Liver (tissue), 9 donors: ENCODE data around the gene SEC31B. TPM values are rescaled to one million over a fixed set of nuclear protein-coding genes. Genes with fewer than 3 reads are reported as not detected.

Experiments
- DNase-seq: peaks from one replicate; pipeline ENCODE4 v3.0.0-alpha.2; 2017; ENCODE audit warnings: low spot score
- H3K27ac ChIP-seq, 2 donors: one replicate each; pipeline ENCODE4 v1.7.0; 2013; ENCODE audit warnings: inconsistent platforms in 2 of 2, low read length in 2 of 2, control low read depth in 1 of 2, low read depth in 1 of 2, mild to moderate bottlenecking in 1 of 2
- H3K27me3 ChIP-seq, 4 donors: one replicate each; pipeline versions ENCODE4 v1.6.1 to v1.7.0; 2013; ENCODE audit warnings: low read length in 3 of 4, inconsistent platforms in 1 of 4, mild to moderate bottlenecking in 1 of 4, moderate library complexity in 1 of 4; ENCODE audit not compliant: control insufficient read depth in 4 of 4, insufficient read depth in 4 of 4
- H3K36me3 ChIP-seq, 4 donors: one replicate each; pipeline versions ENCODE4 v1.6.1 to v1.7.0; 2013; ENCODE audit warnings: low read length in 3 of 4, mild to moderate bottlenecking in 3 of 4, low read depth in 1 of 4, moderate library complexity in 1 of 4; ENCODE audit not compliant: control insufficient read depth in 4 of 4, insufficient read depth in 3 of 4
- H3K4me1 ChIP-seq, 4 donors: one replicate each; pipeline versions ENCODE4 v1.6.1 to v1.7.0; 2013; ENCODE audit warnings: low read length in 3 of 4, mild to moderate bottlenecking in 3 of 4, moderate library complexity in 1 of 4; ENCODE audit not compliant: control insufficient read depth in 4 of 4, insufficient read depth in 4 of 4
- H3K4me3 ChIP-seq, 3 donors: one replicate each; pipeline versions ENCODE4 v1.6.1 to v1.7.0; 2013; ENCODE audit warnings: low read length in 3 of 3, control low read depth in 1 of 3, low read depth in 1 of 3, mild to moderate bottlenecking in 1 of 3
- H3K9ac ChIP-seq, 2 donors: one replicate each; pipeline ENCODE4 v1.7.0; 2013; ENCODE audit warnings: low read length in 2 of 2, mild to moderate bottlenecking in 2 of 2, moderate library complexity in 2 of 2, control low read depth in 1 of 2, low read depth in 1 of 2
- H3K9me3 ChIP-seq, 4 donors: one replicate each; pipeline versions ENCODE4 v1.6.1 to v1.7.0; 2013; ENCODE audit warnings: low read length in 3 of 4; ENCODE audit not compliant: control insufficient read depth in 4 of 4
- FOXA2 ChIP-seq: IDR thresholded peaks from 2 replicates; pipeline ENCODE4 v1.6.1; 2016; ENCODE audit warnings: antibody characterized with exemption
- GABPA ChIP-seq, 2 donors: IDR thresholded peaks in 1 of 2; conservative IDR thresholded peaks in 1 of 2; 2 replicates each; pipeline ENCODE4 v1.6.1; 2016; ENCODE audit warnings: antibody characterized with exemption in 2 of 2, mild to moderate bottlenecking in 1 of 2, moderate library complexity in 1 of 2
- HNF4G ChIP-seq: IDR thresholded peaks from 2 replicates; pipeline ENCODE4 v1.6.1; 2016; ENCODE audit warnings: antibody characterized with exemption
- JUND ChIP-seq, 2 donors: IDR thresholded peaks; 2 replicates each; pipeline ENCODE4 v1.6.1; 2016; ENCODE audit warnings: antibody characterized with exemption in 2 of 2
- NR2F2 ChIP-seq: IDR thresholded peaks from 2 replicates; pipeline ENCODE4 v1.6.1; 2016; ENCODE audit warnings: antibody characterized with exemption
- RAD21 ChIP-seq, 2 donors: IDR thresholded peaks; 2 replicates each; pipeline ENCODE4 v1.6.1; 2016; ENCODE audit warnings: antibody characterized with exemption in 2 of 2, mild to moderate bottlenecking in 2 of 2
- RXRA ChIP-seq, 2 donors: IDR thresholded peaks; 2 replicates each; pipeline ENCODE4 v1.6.1; 2017 to 2018; ENCODE audit warnings: antibody characterized with exemption in 2 of 2, mild to moderate bottlenecking in 1 of 2
- SP1 ChIP-seq: IDR thresholded peaks from 2 replicates; pipeline ENCODE4 v1.6.1; 2018; ENCODE audit warnings: antibody characterized with exemption, mild to moderate bottlenecking
- TAF1 ChIP-seq: conservative IDR thresholded peaks from 2 replicates; pipeline ENCODE4 v1.6.1; 2016; ENCODE audit warnings: antibody characterized with exemption, mild to moderate bottlenecking
- YY1 ChIP-seq: IDR thresholded peaks from 2 replicates; pipeline ENCODE4 v1.6.1; 2016; ENCODE audit warnings: antibody characterized with exemption, mild to moderate bottlenecking
- WGBS: extraction: QIAGEN DNeasy Blood & Tissue Kit; methylation state at CpG from one replicate; pipeline ENCODE4 v1.1.7; 2013; 5-methylcytosine and 5-hydroxymethylcytosine counted together
- polyA plus RNA-seq, 2 donors: library from polyadenylated mRNA; stranded (reverse) in 1 of 2; unstranded in 1 of 2; fragments of 200-250 nt in 1 of 2; fragments of >200 nt in 1 of 2; fragmentation: Nextera tagmentation in 1 of 2; extraction: Ambion mirVana in 1 of 2; gene quantifications; one replicate each; pipeline versions ENCODE4 v1.2.1 to v1.2.3, GENCODE V29; 2013 to 2015
- total RNA-seq, 2 donors: library from RNA; depleted of rRNA; stranded (reverse); fragments of >200 nt; gene quantifications; one replicate each; pipeline ENCODE4 v1.2.3, GENCODE V29; 2014
- TF ChIP-seq, protein P1 (sequence below): IDR thresholded peaks from 2 replicates; pipeline ENCODE4 v1.6.1; 2016; ENCODE audit warnings: antibody characterized with exemption, mild to moderate bottlenecking
- TF ChIP-seq, protein P2 (sequence below): IDR thresholded peaks from 2 replicates; pipeline ENCODE4 v1.6.1; 2016; ENCODE audit warnings: antibody characterized with exemption
- TF ChIP-seq, protein P3 (sequence below): IDR thresholded peaks from 2 replicates; pipeline ENCODE4 v1.6.1; 2016; ENCODE audit warnings: antibody characterized with exemption
- TF ChIP-seq, protein P4 (sequence below): IDR thresholded peaks from 2 replicates; pipeline ENCODE4 v1.6.1; 2016; ENCODE audit warnings: antibody characterized with exemption
- donor health status: healthy.
- donor health status: healthy.
- donor health status: healthy.
- donor health status: healthy.
- donor health status: healthy.

The SEC31B gene
- total and polyA plus RNA-seq, 4 donors, result 1.3 to 6.6 (median 3.8) TPM

DNA sequence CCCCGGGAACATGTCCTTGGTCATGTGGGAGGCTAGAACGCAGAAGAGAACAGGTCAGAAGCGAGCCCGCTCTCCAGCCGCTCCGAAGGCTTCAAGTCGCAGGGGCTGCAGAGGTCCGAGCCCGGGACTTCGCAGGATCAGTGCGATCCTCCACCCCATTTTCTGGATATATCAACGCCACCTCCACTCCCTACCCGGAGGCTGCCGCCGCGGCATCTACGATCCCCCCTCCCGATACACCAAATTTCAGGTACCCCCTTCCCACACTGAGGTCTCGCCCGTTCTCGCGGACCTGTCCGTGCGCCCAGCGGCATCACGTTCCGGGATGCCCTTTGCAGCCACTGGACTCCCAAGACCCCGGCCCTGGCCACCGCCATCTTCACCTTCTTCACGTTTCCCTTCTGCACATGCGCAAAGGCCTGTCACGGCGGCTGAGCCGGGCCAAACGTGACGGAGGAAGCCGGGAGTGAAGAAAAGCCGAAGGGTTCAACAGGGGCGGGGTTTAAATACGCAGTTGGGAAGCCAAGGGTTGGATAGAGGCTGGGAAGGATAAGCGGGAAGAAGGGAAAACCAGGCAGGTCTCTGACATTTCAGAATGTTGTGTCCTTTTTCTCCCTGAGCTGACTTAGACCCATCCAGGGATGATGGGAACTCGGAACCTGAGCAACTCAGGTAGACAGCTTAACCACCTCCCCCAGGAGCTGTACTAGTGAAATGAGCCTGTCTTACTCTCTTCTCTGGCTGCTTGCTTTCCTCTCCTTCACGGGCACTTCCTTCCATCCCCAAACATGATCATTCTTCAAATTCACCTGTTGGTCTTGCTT, 10.0 kb upstream of the SEC31B start, which contains the start of gene NDUFB8 (continued):
- TF ChIP-seq, protein P1, sequence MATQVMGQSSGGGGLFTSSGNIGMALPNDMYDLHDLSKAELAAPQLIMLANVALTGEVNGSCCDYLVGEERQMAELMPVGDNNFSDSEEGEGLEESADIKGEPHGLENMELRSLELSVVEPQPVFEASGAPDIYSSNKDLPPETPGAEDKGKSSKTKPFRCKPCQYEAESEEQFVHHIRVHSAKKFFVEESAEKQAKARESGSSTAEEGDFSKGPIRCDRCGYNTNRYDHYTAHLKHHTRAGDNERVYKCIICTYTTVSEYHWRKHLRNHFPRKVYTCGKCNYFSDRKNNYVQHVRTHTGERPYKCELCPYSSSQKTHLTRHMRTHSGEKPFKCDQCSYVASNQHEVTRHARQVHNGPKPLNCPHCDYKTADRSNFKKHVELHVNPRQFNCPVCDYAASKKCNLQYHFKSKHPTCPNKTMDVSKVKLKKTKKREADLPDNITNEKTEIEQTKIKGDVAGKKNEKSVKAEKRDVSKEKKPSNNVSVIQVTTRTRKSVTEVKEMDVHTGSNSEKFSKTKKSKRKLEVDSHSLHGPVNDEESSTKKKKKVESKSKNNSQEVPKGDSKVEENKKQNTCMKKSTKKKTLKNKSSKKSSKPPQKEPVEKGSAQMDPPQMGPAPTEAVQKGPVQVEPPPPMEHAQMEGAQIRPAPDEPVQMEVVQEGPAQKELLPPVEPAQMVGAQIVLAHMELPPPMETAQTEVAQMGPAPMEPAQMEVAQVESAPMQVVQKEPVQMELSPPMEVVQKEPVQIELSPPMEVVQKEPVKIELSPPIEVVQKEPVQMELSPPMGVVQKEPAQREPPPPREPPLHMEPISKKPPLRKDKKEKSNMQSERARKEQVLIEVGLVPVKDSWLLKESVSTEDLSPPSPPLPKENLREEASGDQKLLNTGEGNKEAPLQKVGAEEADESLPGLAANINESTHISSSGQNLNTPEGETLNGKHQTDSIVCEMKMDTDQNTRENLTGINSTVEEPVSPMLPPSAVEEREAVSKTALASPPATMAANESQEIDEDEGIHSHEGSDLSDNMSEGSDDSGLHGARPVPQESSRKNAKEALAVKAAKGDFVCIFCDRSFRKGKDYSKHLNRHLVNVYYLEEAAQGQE, result peak; percentile 41
- no peak for TF ChIP-seq JUND (IDR thresholded peaks at IDR 0.05)
- peak; percentile 39 for TF ChIP-seq NR2F2
- TF ChIP-seq FOXA2, result peak; percentile 24
- TF ChIP-seq RXRA (IDR thresholded peaks at IDR 0.05), result peak; percentile 53 to 57

DNA sequence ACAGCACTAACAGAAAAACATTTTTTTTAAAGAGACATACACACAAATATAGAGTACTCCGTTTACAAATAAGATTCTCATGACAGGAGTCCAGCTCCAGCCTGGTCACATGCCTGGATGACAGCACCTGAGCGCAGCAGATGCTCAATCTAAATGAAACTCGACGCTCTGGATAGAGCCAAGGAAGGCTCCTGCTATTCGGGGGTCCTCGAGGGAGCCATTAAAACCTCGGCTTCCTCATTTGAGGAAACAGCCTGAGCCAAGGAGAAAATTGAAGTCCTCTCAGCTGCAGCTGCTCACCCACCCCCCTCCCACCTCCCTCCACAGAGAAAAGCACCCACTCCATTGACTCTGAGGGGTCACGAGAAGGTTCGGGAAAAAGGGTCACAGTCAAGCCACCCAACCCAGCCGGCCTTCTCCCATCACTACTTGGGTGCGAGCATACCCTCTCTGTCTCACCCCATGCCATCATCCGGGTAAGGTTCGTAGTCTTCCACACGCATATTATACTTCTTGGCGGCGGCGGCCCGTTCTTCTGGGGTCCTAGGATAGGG, 9.3 kb upstream of the SEC31B start:
- H3K27ac ChIP-seq, result peak overlapping the region; percentile 38 to 50
- peaks cover 0 to 20% (median 9%) of the 10 kb centered on the region in 4 donors for H3K4me1 ChIP-seq
- 6% methylated on average over 18 of the region's 18 CpGs for WGBS
- H3K27me3 ChIP-seq, result no peaks in the 10 kb centered on the region
- TF ChIP-seq TAF1 (no peak), RXRA (IDR thresholded peaks at IDR 0.05) (no peak), HNF4G (no peak), RAD21 (IDR thresholded peaks at IDR 0.05) (no peak), SP1 (no peak), YY1 (no peak), FOXA2 (no peak), NR2F2 (no peak), GABPA (IDR thresholded peaks at IDR 0.05 in 1 of 2, conservative IDR thresholded peaks at IDR 0.05 in 1 of 2) (no peak)
- TF ChIP-seq, protein P1, result no peak
- TF ChIP-seq, protein P2, sequence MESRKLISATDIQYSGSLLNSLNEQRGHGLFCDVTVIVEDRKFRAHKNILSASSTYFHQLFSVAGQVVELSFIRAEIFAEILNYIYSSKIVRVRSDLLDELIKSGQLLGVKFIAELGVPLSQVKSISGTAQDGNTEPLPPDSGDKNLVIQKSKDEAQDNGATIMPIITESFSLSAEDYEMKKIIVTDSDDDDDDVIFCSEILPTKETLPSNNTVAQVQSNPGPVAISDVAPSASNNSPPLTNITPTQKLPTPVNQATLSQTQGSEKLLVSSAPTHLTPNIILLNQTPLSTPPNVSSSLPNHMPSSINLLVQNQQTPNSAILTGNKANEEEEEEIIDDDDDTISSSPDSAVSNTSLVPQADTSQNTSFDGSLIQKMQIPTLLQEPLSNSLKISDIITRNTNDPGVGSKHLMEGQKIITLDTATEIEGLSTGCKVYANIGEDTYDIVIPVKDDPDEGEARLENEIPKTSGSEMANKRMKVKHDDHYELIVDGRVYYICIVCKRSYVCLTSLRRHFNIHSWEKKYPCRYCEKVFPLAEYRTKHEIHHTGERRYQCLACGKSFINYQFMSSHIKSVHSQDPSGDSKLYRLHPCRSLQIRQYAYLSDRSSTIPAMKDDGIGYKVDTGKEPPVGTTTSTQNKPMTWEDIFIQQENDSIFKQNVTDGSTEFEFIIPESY, result no peak
- TF ChIP-seq, protein P3, sequence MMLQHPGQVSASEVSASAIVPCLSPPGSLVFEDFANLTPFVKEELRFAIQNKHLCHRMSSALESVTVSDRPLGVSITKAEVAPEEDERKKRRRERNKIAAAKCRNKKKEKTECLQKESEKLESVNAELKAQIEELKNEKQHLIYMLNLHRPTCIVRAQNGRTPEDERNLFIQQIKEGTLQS, result no peak
- TF ChIP-seq, protein P4, sequence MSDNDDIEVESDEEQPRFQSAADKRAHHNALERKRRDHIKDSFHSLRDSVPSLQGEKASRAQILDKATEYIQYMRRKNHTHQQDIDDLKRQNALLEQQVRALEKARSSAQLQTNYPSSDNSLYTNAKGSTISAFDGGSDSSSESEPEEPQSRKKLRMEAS, result no peak
- no peaks in the 10 kb centered on the region for H3K9me3 ChIP-seq
- peak overlapping the region; percentile 55 to 82 for H3K9ac ChIP-seq
- peak overlapping the region; percentile 74 to 92 (median 89) for H3K4me3 ChIP-seq
- peaks cover 0 to 25% (median 22%) of the 10 kb centered on the region in 4 donors for H3K36me3 ChIP-seq
- DNase-seq, result no peak
